Testis (tissue), 3 donors: ENCODE measurements around the gene IL6R. TPM values are rescaled to one million over a fixed set of nuclear protein-coding genes. Genes with fewer than 3 reads are reported as not detected.

ENCODE experiments used
- DNase-seq: peaks from one replicate; pipeline ENCODE4 v3.0.0-alpha.2; 2019
- H3K27ac ChIP-seq, 2 donors: fragments of 200-600 bp; sonication (generic); one replicate each; pipeline ENCODE4 v1.5.1; 2019
- H3K27me3 ChIP-seq: fragments of 200-600 bp; sonication (generic); one replicate; pipeline ENCODE4 v1.5.1; 2019
- H3K36me3 ChIP-seq: fragments of 200-600 bp; sonication (generic); one replicate; pipeline ENCODE4 v1.5.1; 2017; ENCODE audit warnings: low read depth; ENCODE audit errors: missing control alignments
- H3K4me1 ChIP-seq: fragments of 200-600 bp; sonication (generic); one replicate; pipeline ENCODE4 v1.5.1; 2019
- H3K4me3 ChIP-seq, 2 donors: fragments of 200-600 bp; sonication (generic); one replicate each; pipeline ENCODE4 v1.5.1; 2017 to 2019
- H3K9me3 ChIP-seq: fragments of 200-600 bp; sonication (generic); one replicate; pipeline ENCODE4 v1.5.1; 2017
- CTCF ChIP-seq, 3 experiments: fragments of 450-650 bp in 2 of 3; fragments of 200-600 bp in 1 of 3; sonication (generic) in 1 of 3; IDR thresholded peaks; one replicate each; pipeline ENCODE4 v1.5.1; 2016 to 2019; ENCODE audit warnings: antibody characterized with exemption in 3 of 3, mild to moderate bottlenecking in 2 of 3, moderate library complexity in 1 of 3
- POLR2A ChIP-seq: fragments of 450-650 bp; IDR thresholded peaks from one replicate; pipeline ENCODE4 v1.6.1; 2017; ENCODE audit warnings: antibody characterized with exemption, mild to moderate bottlenecking, moderate library complexity
- WGBS, 2 donors: methylation state at CpG; one replicate each; pipeline ENCODE4 v1.1.5; 2018; 5-methylcytosine and 5-hydroxymethylcytosine counted together
- intact Hi-C: fragments of 100-400 bp; cut with DNase I; formaldehyde crosslinking; loops from one replicate; pipeline ENCODE4 v1.15.1; 2023; ENCODE audit warnings: low total_unique reads
- polyA plus RNA-seq: library from polyadenylated mRNA; stranded (reverse); fragments of 350-450 nt; fragmentation: Illumina TruSeq; extraction: RNeasy Lipid Tissue Mini Kit (QIAGEN cat#74804); gene quantifications from one replicate; pipeline ENCODE4 v1.2.3, GENCODE V29; 2014; ENCODE audit warnings: low read depth, low replicate concordance; ENCODE audit not compliant: insufficient read depth
- total RNA-seq, 2 donors: library from RNA; depleted of rRNA; stranded (reverse); fragments of >200 nt; gene quantifications; one replicate each; pipeline ENCODE4 v1.2.3, GENCODE V29; 2016

IL6R gene
- total and polyA plus RNA-seq, 3 donors from 2014 or later = 8.5 to 29.7 (median 25.0) TPM

- H3K27ac ChIP-seq = no peak overlapping the region
- intact Hi-C loops = no loop called here
Measured at GRCh38 chr1:154448331-154448811, 43.2 kb downstream of the IL6R start.

GRCh38 chr1:154453161-154453560, 48.0 kb downstream of the IL6R start:
- Histone ChIP-seq H3K27me3 (no peaks in the 10 kb centered on the region), H3K27ac (no peak overlapping the region), H3K9me3 (no peaks in the 10 kb centered on the region), H3K4me3 (no peak overlapping the region), H3K4me1 (no peaks in the 10 kb centered on the region), H3K36me3 (no peaks in the 10 kb centered on the region)
- no peak for DNase-seq
- TF ChIP-seq POLR2A (no peak), CTCF (IDR thresholded peaks at IDR 0.05) (no peak)
- intact Hi-C loops = no loop called here
- 82 to 94% methylated on average over 5 of the region's 5 CpGs for WGBS, 2 donors

More at GRCh38 chr1:154448331-154448811, 43.2 kb downstream of the IL6R start:
- no peaks in the 10 kb centered on the region for H3K4me1 ChIP-seq
- no peaks in the 10 kb centered on the region for H3K9me3 ChIP-seq
- no peak overlapping the region for H3K4me3 ChIP-seq
- TF ChIP-seq CTCF (IDR thresholded peaks at IDR 0.05) = no peak
- no peak for TF ChIP-seq POLR2A
- no peak for DNase-seq
- H3K27me3 ChIP-seq = no peaks in the 10 kb centered on the region
- WGBS, 2 donors = 79 to 86% methylated on average over 7 of the region's 7 CpGs
- no peaks in the 10 kb centered on the region for H3K36me3 ChIP-seq

- no peak for DNase-seq
- intact Hi-C loops = no loop called here
- H3K27ac ChIP-seq = no peak overlapping the region
- no peaks in the 10 kb centered on the region for H3K4me1 ChIP-seq
- TF ChIP-seq POLR2A (no peak), CTCF (IDR thresholded peaks at IDR 0.05) (no peak)
- no peaks in the 10 kb centered on the region for H3K27me3 ChIP-seq
- no peaks in the 10 kb centered on the region for H3K9me3 ChIP-seq
- H3K36me3 ChIP-seq = no peaks in the 10 kb centered on the region
- no peak overlapping the region for H3K4me3 ChIP-seq
- WGBS, 2 donors = 61 to 66% methylated on average over 5 of the region's 5 CpGs
Measured at GRCh38 chr1:154453574-154454352, 48.6 kb downstream of the IL6R start.

GRCh38 chr1:154454386-154455120, 49.4 kb downstream of the IL6R start:
- H3K9me3 ChIP-seq = no peaks in the 10 kb centered on the region
- no peak for DNase-seq
- H3K4me1 ChIP-seq = no peaks in the 10 kb centered on the region
- H3K27ac ChIP-seq = no peak overlapping the region
- H3K27me3 ChIP-seq = no peaks in the 10 kb centered on the region
- H3K4me3 ChIP-seq = no peak overlapping the region
- H3K36me3 ChIP-seq = no peaks in the 10 kb centered on the region
- intact Hi-C loops = no loop called here
- TF ChIP-seq POLR2A (no peak), CTCF (IDR thresholded peaks at IDR 0.05) (no peak)
- 79 to 80% methylated on average over 5 of the region's 5 CpGs for WGBS, 2 donors
